Measurements from ENCODE around the gene TKFC.
A peak's percentile ranks its signal among the peaks of the same experiment; 100 is the strongest.

TKFC gene

GRCh38 chr11:61342207-61342803, 9.3 kb downstream of the TKFC start:
- TF ChIP-seq, protein P1, sequence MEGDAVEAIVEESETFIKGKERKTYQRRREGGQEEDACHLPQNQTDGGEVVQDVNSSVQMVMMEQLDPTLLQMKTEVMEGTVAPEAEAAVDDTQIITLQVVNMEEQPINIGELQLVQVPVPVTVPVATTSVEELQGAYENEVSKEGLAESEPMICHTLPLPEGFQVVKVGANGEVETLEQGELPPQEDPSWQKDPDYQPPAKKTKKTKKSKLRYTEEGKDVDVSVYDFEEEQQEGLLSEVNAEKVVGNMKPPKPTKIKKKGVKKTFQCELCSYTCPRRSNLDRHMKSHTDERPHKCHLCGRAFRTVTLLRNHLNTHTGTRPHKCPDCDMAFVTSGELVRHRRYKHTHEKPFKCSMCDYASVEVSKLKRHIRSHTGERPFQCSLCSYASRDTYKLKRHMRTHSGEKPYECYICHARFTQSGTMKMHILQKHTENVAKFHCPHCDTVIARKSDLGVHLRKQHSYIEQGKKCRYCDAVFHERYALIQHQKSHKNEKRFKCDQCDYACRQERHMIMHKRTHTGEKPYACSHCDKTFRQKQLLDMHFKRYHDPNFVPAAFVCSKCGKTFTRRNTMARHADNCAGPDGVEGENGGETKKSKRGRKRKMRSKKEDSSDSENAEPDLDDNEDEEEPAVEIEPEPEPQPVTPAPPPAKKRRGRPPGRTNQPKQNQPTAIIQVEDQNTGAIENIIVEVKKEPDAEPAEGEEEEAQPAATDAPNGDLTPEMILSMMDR (IDR thresholded peaks at IDR 0.05; ENCODE audit: borderline replicate concordance, control extremely low read depth, extremely low read depth, insufficient read depth, missing control alignments), result no peak
- in situ Hi-C loops (cut with MboI; ENCODE audit: low sequenced_read_pairs, unreplicated experiment), result no loop called here
- no peak for DNase-seq (ENCODE audit: low spot score)

DNA sequence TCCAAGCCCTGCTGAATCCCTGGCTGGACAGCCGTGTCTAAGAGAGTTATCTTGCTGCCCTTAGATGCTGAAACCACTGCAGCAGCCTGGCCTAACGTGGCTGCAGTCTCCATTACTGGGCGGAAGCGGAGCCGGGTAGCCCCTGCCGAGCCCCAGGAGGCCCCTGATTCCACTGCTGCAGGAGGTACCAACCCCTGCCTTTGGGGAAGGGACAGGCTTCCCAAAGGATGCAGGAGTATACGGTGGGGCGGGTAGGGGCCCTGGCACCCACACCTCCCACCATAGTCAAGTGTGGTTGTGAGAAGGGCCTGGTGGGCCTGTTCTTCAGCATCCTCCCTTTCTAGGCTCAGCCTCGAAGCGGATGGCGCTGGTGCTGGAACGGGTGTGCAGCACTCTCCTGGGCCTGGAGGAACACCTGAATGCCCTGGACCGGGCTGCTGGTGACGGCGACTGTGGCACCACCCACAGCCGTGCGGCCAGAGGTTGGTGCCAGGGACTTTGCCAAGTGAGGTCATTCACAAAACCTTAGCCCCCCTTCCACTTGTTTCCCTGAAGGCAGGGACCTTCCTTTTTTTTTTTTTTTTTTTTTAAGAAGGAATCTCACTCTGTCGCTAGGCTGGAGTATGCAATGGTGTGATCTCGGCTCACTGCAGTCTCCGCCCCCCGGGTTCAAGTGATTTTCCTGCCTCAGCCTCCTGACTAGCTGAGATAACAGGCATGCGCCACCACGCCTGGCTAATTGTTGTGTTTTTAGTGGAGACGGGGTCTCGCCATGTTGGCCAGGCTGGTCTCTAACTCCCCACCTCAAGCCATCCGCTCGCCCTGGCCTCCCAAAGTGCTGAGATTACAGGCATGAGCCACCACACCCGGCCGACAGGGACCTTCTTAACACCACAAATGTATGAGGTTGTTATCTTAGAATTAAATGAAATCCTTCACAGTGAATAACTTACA, 11.0 kb downstream of the TKFC start:
- DNase-seq (ENCODE audit: low spot score), result no peak
- TF ChIP-seq, protein P1 (IDR thresholded peaks at IDR 0.05; ENCODE audit: borderline replicate concordance, control extremely low read depth, extremely low read depth, insufficient read depth, missing control alignments), result no peak
- in situ Hi-C loops (cut with MboI; ENCODE audit: low sequenced_read_pairs, unreplicated experiment), result no loop called here

DNA sequence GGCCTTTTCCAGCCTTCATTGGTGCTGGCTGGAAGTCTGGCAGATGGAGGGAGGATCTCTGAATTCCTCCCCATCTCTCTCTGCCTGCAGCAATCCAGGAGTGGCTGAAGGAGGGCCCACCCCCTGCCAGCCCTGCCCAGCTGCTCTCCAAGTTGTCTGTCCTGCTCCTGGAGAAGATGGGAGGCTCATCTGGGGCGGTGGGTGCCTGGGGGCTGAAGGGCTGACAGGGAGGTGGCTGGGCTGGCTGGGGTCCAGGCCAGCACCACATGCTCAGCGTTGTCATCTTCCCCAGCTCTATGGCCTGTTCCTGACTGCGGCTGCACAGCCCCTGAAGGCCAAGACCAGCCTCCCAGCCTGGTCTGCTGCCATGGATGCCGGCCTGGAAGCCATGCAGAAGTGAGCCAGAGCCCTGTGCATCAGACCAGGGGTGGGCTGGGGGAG, 12.2 kb downstream of the TKFC start:
- DNase-seq (ENCODE audit: low spot score), result peak; percentile 22
- TF ChIP-seq, protein P1 (IDR thresholded peaks at IDR 0.05; ENCODE audit: borderline replicate concordance, control extremely low read depth, extremely low read depth, insufficient read depth, missing control alignments), result no peak
- in situ Hi-C loops (cut with MboI; ENCODE audit: low sequenced_read_pairs, unreplicated experiment), result no loop called here

GRCh38 chr11:61345954-61346843, 13.2 kb downstream of the TKFC start:
- in situ Hi-C loops (cut with MboI; ENCODE audit: low sequenced_read_pairs, unreplicated experiment), result no loop called here
- TF ChIP-seq, protein P1 (IDR thresholded peaks at IDR 0.05; ENCODE audit: borderline replicate concordance, control extremely low read depth, extremely low read depth, insufficient read depth, missing control alignments), result no peak
- DNase-seq (ENCODE audit: low spot score), result no peak

DNA sequence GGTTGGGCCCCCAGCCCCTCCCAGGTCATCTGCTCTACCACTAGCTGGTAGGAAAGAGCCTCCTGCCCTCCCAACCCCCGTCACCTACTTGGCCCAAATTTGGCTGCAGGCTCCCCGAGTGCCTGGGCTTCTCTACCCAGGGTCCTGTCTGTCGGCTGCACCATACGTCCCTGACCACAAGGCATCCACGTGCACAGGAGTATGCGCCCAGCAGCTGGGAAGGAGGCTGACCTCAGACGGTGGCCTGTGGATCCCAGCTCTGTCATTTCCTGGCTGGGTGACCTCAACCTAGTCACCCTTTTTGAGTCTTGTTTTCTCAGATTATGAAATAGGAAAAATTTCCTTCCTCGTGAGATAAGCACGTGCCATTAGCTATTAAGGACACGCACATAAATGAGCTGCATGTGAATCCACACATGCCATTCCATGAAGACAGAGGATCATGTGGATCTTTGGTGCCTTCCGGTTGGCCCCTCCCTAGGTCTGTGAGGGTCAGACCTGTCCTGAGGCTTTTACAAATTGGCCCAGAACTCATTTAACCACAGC, 15.0 kb downstream of the TKFC start:
- in situ Hi-C loops (cut with MboI; ENCODE audit: low sequenced_read_pairs, unreplicated experiment), result no loop called here
- TF ChIP-seq, protein P1 (IDR thresholded peaks at IDR 0.05; ENCODE audit: borderline replicate concordance, control extremely low read depth, extremely low read depth, insufficient read depth, missing control alignments), result no peak
- no peak for DNase-seq (ENCODE audit: low spot score)
